Measurements from ENCODE around the gene CYS1. TPM values are rescaled to one million over a fixed set of nuclear protein-coding genes. Genes with fewer than 3 reads are reported as not detected.
"Not testable (repeated sequence)": the region's sequence is repeated elsewhere in the genome, so short reads cannot be mapped to it uniquely, and the experiment has no call there.

Gene CYS1
- polyA plus RNA-seq, 1 donor (not counting 4 experiments of a cell fraction or from before 2014, with no cell fraction given): 0.14 TPM

DNA sequence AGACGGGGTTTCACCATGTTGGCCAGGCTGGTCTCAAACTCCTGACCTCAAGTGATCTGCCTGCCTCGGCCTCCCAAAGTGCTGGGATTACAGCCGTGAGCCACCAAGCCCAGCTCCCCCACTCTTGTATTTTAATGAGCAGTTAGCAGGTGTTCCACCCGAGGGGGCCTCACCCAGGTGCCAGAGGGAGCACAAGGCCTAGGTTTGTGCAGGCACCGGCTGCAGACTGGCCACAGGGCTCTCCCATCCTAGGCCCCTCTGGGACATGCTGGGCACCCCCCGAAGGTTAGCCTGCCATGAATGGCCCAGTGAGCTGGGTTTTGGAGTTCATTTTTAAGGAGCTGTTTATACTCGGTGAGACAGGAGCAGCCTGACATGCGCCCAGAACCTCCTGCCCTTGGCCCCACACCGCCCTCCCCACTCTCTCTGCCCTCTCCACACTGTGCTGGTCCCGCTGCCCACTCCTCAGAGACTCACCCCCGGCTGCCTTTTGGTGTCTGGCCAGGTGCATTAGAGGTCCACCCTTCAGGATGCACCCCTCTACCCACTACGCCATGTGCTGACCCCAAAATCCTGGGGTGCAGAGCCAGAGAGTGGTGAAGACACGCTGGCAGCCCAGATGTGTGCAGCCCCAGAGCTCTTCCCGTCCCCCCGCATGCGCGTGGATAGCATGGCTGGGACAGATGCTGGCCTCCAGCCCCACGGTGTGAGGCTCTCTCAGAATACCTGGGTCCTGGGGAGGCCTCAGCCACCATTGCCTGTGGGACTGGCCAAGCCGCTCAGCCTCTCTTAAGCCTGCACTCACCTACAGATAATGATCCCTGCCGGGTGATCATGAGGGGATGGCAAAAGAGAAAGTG is 48.1 kb downstream of the CYS1 start:
- no peaks in the 10 kb centered on the region for H3K27me3 ChIP-seq (ENCODE audit: control insufficient read depth, extremely low read depth, insufficient read depth, low read length)
- no peak for TF ChIP-seq EZH2 (IDR thresholded peaks at IDR 0.05; ENCODE audit: low read length)
- TF ChIP-seq, protein P1, sequence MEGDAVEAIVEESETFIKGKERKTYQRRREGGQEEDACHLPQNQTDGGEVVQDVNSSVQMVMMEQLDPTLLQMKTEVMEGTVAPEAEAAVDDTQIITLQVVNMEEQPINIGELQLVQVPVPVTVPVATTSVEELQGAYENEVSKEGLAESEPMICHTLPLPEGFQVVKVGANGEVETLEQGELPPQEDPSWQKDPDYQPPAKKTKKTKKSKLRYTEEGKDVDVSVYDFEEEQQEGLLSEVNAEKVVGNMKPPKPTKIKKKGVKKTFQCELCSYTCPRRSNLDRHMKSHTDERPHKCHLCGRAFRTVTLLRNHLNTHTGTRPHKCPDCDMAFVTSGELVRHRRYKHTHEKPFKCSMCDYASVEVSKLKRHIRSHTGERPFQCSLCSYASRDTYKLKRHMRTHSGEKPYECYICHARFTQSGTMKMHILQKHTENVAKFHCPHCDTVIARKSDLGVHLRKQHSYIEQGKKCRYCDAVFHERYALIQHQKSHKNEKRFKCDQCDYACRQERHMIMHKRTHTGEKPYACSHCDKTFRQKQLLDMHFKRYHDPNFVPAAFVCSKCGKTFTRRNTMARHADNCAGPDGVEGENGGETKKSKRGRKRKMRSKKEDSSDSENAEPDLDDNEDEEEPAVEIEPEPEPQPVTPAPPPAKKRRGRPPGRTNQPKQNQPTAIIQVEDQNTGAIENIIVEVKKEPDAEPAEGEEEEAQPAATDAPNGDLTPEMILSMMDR (optimal IDR thresholded peaks at IDR 0.05 in 1 of 3, IDR thresholded peaks at IDR 0.05 in 1 of 3, conservative IDR thresholded peaks at IDR 0.05 in 1 of 3; ENCODE audit: extremely low read depth in 1 of 3, insufficient read depth in 2 of 3, low read length in 3 of 3): no peak
- no peak overlapping the region for H3K4me3 ChIP-seq (ENCODE audit: control insufficient read depth in 2 of 3, extremely low read depth in 1 of 3, insufficient read depth in 2 of 3, low read depth in 1 of 3, low read length in 3 of 3)
- H3K4me1 ChIP-seq (ENCODE audit: control insufficient read depth, extremely low read depth, insufficient read depth, low read length): peaks cover 28% of the 10 kb centered on the region
- H2AFZ ChIP-seq (ENCODE audit: control insufficient read depth, low read length): no peak overlapping the region
- no peaks in the 10 kb centered on the region for H3K79me2 ChIP-seq (ENCODE audit: control insufficient read depth, insufficient read depth, low read length)
- no peak overlapping the region for H3K27ac ChIP-seq (ENCODE audit: control insufficient read depth, insufficient read depth, low read length)
- H3K4me2 ChIP-seq (ENCODE audit: control insufficient read depth, extremely low read depth, insufficient read depth, low read depth, low read length): no peak overlapping the region
- dilution Hi-C loops (cut with MboI; ENCODE audit: extremely low pct_ligation_motif_present, low sequenced_read_pairs): loop anchor here (25.0 kb wide), 1 partner anchor 270 kb away; no protein-coding TSS in a partner anchor
- no peaks in the 10 kb centered on the region for H3K9me1 ChIP-seq (ENCODE audit: control insufficient read depth, extremely low read depth, insufficient read depth, low read length)
- no peak overlapping the region for H3K9ac ChIP-seq (ENCODE audit: control insufficient read depth, extremely low read depth, insufficient read depth, low read length)
- DNase-seq (ENCODE audit: low read depth, low spot score) (no peak), FAIRE-seq (no peak)
- H4K20me1 ChIP-seq (ENCODE audit: control insufficient read depth, extremely low read depth, insufficient read depth, low read length): no peaks in the 10 kb centered on the region
- no peaks in the 10 kb centered on the region for H3K9me3 ChIP-seq (ENCODE audit: control insufficient read depth, low read depth, low read length)
- H3K36me3 ChIP-seq (ENCODE audit: control insufficient read depth in 2 of 2, extremely low read depth in 1 of 2, insufficient read depth in 2 of 2, low read length in 2 of 2): no peaks in the 10 kb centered on the region

DNA sequence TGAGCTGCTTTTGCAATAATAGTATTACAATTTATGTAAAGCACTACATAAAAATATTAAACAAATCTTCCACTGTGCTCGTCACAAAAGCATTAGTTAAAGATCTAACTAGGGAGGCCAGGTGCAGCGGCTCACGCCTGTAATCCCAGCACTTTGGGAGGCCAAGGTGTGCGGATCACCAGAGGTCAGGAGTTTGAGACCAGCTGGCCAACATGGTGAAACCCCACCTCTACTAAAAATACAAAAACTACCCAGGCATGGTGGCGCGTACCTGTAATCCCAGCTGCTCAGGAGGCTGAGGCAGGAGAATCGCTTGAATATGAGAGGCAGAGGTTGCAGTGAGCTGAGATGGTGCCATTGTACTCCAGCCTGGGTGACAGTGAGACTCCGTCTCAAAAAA is 49.4 kb downstream of the CYS1 start:
- H3K4me3 ChIP-seq (ENCODE audit: control insufficient read depth in 2 of 3, extremely low read depth in 1 of 3, insufficient read depth in 2 of 3, low read depth in 1 of 3, low read length in 3 of 3); H3K27me3 ChIP-seq (ENCODE audit: control insufficient read depth, extremely low read depth, insufficient read depth, low read length); H3K9me3 ChIP-seq (ENCODE audit: control insufficient read depth, low read depth, low read length); H3K36me3 ChIP-seq (ENCODE audit: control insufficient read depth in 2 of 2, extremely low read depth in 1 of 2, insufficient read depth in 2 of 2, low read length in 2 of 2); H3K9ac ChIP-seq (ENCODE audit: control insufficient read depth, extremely low read depth, insufficient read depth, low read length); H3K9me1 ChIP-seq (ENCODE audit: control insufficient read depth, extremely low read depth, insufficient read depth, low read length); H3K79me2 ChIP-seq (ENCODE audit: control insufficient read depth, insufficient read depth, low read length); DNase-seq (ENCODE audit: low read depth, low spot score); H4K20me1 ChIP-seq (ENCODE audit: control insufficient read depth, extremely low read depth, insufficient read depth, low read length); FAIRE-seq; H3K4me2 ChIP-seq (ENCODE audit: control insufficient read depth, extremely low read depth, insufficient read depth, low read depth, low read length); H2AFZ ChIP-seq (ENCODE audit: control insufficient read depth, low read length); H3K27ac ChIP-seq (ENCODE audit: control insufficient read depth, insufficient read depth, low read length): not testable (repeated sequence)
- dilution Hi-C loops (cut with MboI; ENCODE audit: extremely low pct_ligation_motif_present, low sequenced_read_pairs): loop anchor here (25.0 kb wide), 1 partner anchor 268 kb away; no protein-coding TSS in a partner anchor
- H3K4me1 ChIP-seq (ENCODE audit: control insufficient read depth, extremely low read depth, insufficient read depth, low read length): peaks cover 19% of the 10 kb centered on the region
